Suppressor macrophage treated with lipopolysaccharide for 4 hours (primary cell): ENCODE measurements around the gene FBXW8.

Source experiments
- DNase-seq: peaks from one replicate; pipeline ENCODE4 v3.0.0-alpha.2; 2020

Gene FBXW8

GRCh38 chr12:116887897-116888296 lies 22.9 kb upstream of the FBXW8 start:
- DNase-seq, result no peak

GRCh38 chr12:116890330-116890729 lies 20.4 kb upstream of the FBXW8 start:
- no peak for DNase-seq

- no peak for DNase-seq
These were observed 19.7 kb upstream of the FBXW8 start for GRCh38 chr12:116891019-116891418.

GRCh38 chr12:116892349-116893140 lies 18.2 kb upstream of the FBXW8 start:
- no peak for DNase-seq

- DNase-seq, result no peak
These were observed 15.8 kb upstream of the FBXW8 start for GRCh38 chr12:116894913-116895312.

GRCh38 chr12:116896411-116896924 lies 14.3 kb upstream of the FBXW8 start:
- no peak for DNase-seq

- no peak for DNase-seq
These were observed 13.3 kb upstream of the FBXW8 start for GRCh38 chr12:116897476-116897875.

GRCh38 chr12:116898669-116899068 lies 12.1 kb upstream of the FBXW8 start:
- DNase-seq, result no peak

- DNase-seq, result no peak
These were observed 9.1 kb upstream of the FBXW8 start for GRCh38 chr12:116901612-116902011.

- no peak for DNase-seq
These were observed 6.9 kb upstream of the FBXW8 start for GRCh38 chr12:116903818-116904217.

GRCh38 chr12:116906285-116906684 lies 4.5 kb upstream of the FBXW8 start:
- DNase-seq, result no peak

GRCh38 chr12:116910280-116910644 lies 488 bp upstream of the FBXW8 start:
- DNase-seq, result no peak

- no peak for DNase-seq
These were observed 4.6 kb downstream of the FBXW8 start for GRCh38 chr12:116915326-116915725.

GRCh38 chr12:116916122-116916521 lies 5.4 kb downstream of the FBXW8 start:
- no peak for DNase-seq

GRCh38 chr12:116916714-116917114 lies 6.0 kb downstream of the FBXW8 start:
- no peak for DNase-seq

- DNase-seq, result no peak
These were observed 7.7 kb downstream of the FBXW8 start for GRCh38 chr12:116918464-116918863.

- no peak for DNase-seq
These were observed 8.5 kb downstream of the FBXW8 start for GRCh38 chr12:116919247-116919661.

- DNase-seq, result no peak
These were observed 9.1 kb downstream of the FBXW8 start for GRCh38 chr12:116919706-116920485.

GRCh38 chr12:116920939-116921338 lies 10.2 kb downstream of the FBXW8 start:
- DNase-seq, result no peak

- DNase-seq, result no peak
These were observed 11.6 kb downstream of the FBXW8 start for GRCh38 chr12:116922194-116922897.

- DNase-seq, result no peak
These were observed 14.1 kb downstream of the FBXW8 start for GRCh38 chr12:116924558-116925453.
